Left ventricle myocardium inferior (tissue), 1 donor: Measurements from ENCODE around the gene HSDL2. TPM values are rescaled to one million over a fixed set of nuclear protein-coding genes. Genes with fewer than 3 reads are reported as not detected.

Source experiments
- DNase-seq: peaks from one replicate; pipeline ENCODE4 v3.0.0-alpha.2; 2020
- H3K27ac ChIP-seq: fragments of 200-600 bp; replicated peaks from 2 replicates; pipeline ENCODE4 v1.8.0; 2021
- H3K27me3 ChIP-seq: fragments of 200-600 bp; 2 replicates; pipeline ENCODE4 v1.8.0; 2021; ENCODE audit warnings: low read depth
- H3K36me3 ChIP-seq: fragments of 200-600 bp; 2 replicates; pipeline ENCODE4 v1.8.0; 2021
- H3K4me1 ChIP-seq: fragments of 200-600 bp; 2 replicates; pipeline ENCODE4 v1.8.0; 2021
- H3K4me3 ChIP-seq: fragments of 200-600 bp; 2 replicates; pipeline ENCODE4 v1.8.0; 2021; ENCODE audit warnings: mild to moderate bottlenecking, moderate library complexity
- H3K9me3 ChIP-seq: fragments of 200-600 bp; replicated peaks from 2 replicates; pipeline ENCODE4 v1.8.0; 2021
- CTCF ChIP-seq: fragments of 200-600 bp; IDR thresholded peaks from 2 replicates; pipeline ENCODE4 v1.8.0; 2021; ENCODE audit warnings: antibody characterized with exemption, mild to moderate bottlenecking, borderline replicate concordance
- intact Hi-C: fragments of 100-400 bp; cut with micrococcal nuclease; formaldehyde crosslinking; loops from one replicate; pipeline ENCODE4 v1.11.0; 2022
- total RNA-seq: library from RNA; stranded (reverse); fragmentation: NEBNext Ultra II Directional; extraction: Animal tissue kit (Norgen Biotek cat#: 25700); gene quantifications from one replicate; pipeline ENCODE4 v1.2.1, GENCODE V29; 2021
- donor health status: DM: no; HTN: yes; CAD: no; lungs with severe emphysema.

The HSDL2 gene
- total RNA-seq, 1 donor from 2014 or later, result 234 TPM

- Histone ChIP-seq H3K4me1 (peaks cover 10% of the 10 kb centered on the region), H3K36me3 (peaks cover 18% of the 10 kb centered on the region), H3K9me3 (no peaks in the 10 kb centered on the region), H3K27ac (no peak overlapping the region), H3K4me3 (no peak overlapping the region), H3K27me3 (no peaks in the 10 kb centered on the region)
- intact Hi-C loops, result no loop called here
- no peak for TF ChIP-seq CTCF
- DNase-seq, result no peak
These were observed 66.2 kb downstream of the HSDL2 start for GRCh38 chr9:112446080-112446479.

GRCh38 chr9:112446526-112446925, 66.6 kb downstream of the HSDL2 start:
- H3K9me3 ChIP-seq, result no peaks in the 10 kb centered on the region
- no peaks in the 10 kb centered on the region for H3K27me3 ChIP-seq
- peaks cover 14% of the 10 kb centered on the region for H3K36me3 ChIP-seq
- no peak for DNase-seq
- TF ChIP-seq CTCF, result no peak
- H3K4me3 ChIP-seq, result no peak overlapping the region
- peaks cover 10% of the 10 kb centered on the region for H3K4me1 ChIP-seq
- H3K27ac ChIP-seq, result no peak overlapping the region
- intact Hi-C loops, result no loop called here

GRCh38 chr9:112447283-112447761, 67.4 kb downstream of the HSDL2 start:
- intact Hi-C loops, result no loop called here
- Histone ChIP-seq H3K27me3 (no peaks in the 10 kb centered on the region), H3K9me3 (no peaks in the 10 kb centered on the region), H3K36me3 (peaks cover 10% of the 10 kb centered on the region), H3K4me1 (peaks cover 10% of the 10 kb centered on the region), H3K4me3 (no peak overlapping the region), H3K27ac (no peak overlapping the region)
- no peak for DNase-seq
- TF ChIP-seq CTCF, result no peak

GRCh38 chr9:112462855-112463254, 82.9 kb downstream of the HSDL2 start:
- Histone ChIP-seq H3K36me3 (peaks cover 85% of the 10 kb centered on the region), H3K4me1 (no peaks in the 10 kb centered on the region), H3K4me3 (no peak overlapping the region), H3K27ac (no peak overlapping the region), H3K27me3 (no peaks in the 10 kb centered on the region), H3K9me3 (peaks cover 8% of the 10 kb centered on the region)
- no peak for TF ChIP-seq CTCF
- DNase-seq, result no peak
- intact Hi-C loops, result no loop called here

GRCh38 chr9:112465352-112465751, 85.4 kb downstream of the HSDL2 start:
- DNase-seq, result no peak
- peaks cover 80% of the 10 kb centered on the region for H3K36me3 ChIP-seq
- H3K4me1 ChIP-seq, result no peaks in the 10 kb centered on the region
- peaks cover 8% of the 10 kb centered on the region for H3K9me3 ChIP-seq
- TF ChIP-seq CTCF, result no peak
- no peak overlapping the region for H3K4me3 ChIP-seq
- no peaks in the 10 kb centered on the region for H3K27me3 ChIP-seq
- intact Hi-C loops, result no loop called here
- H3K27ac ChIP-seq, result no peak overlapping the region
